ENCODE results near the gene NRL.
A peak's percentile ranks its signal among the peaks of the same experiment; 100 is the strongest.

The NRL gene

GRCh38 chr14:24150567-24150966 is 35.8 kb upstream of the NRL start:
- peaks cover 17% of the 10 kb centered on the region for H3K4me1 ChIP-seq (ENCODE audit: control insufficient read depth, insufficient read depth, low read length)
- no peak overlapping the region for H3K4me3 ChIP-seq (ENCODE audit: low read length)
- no peaks in the 10 kb centered on the region for H3K27me3 ChIP-seq (replicated peaks; ENCODE audit: control insufficient read depth, insufficient read depth, low read length)
- H3K36me3 ChIP-seq (ENCODE audit: control insufficient read depth, insufficient read depth, low read length, severe bottlenecking), result peaks cover 52% of the 10 kb centered on the region
- no peak overlapping the region for H3K9ac ChIP-seq (ENCODE audit: low read length)
- no peak for DNase-seq (ENCODE audit: low read depth)
- H3K9me3 ChIP-seq (ENCODE audit: control insufficient read depth, low read length), result no peaks in the 10 kb centered on the region

- Histone ChIP-seq H3K27me3 (replicated peaks; ENCODE audit: control insufficient read depth, insufficient read depth, low read length) (no peaks in the 10 kb centered on the region), H3K4me1 (ENCODE audit: control insufficient read depth, insufficient read depth, low read length) (peaks cover 21% of the 10 kb centered on the region), H3K9me3 (ENCODE audit: control insufficient read depth, low read length) (no peaks in the 10 kb centered on the region), H3K9ac (ENCODE audit: low read length) (no peak overlapping the region), H3K36me3 (ENCODE audit: control insufficient read depth, insufficient read depth, low read length, severe bottlenecking) (peaks cover 47% of the 10 kb centered on the region), H3K4me3 (ENCODE audit: low read length) (no peak overlapping the region)
- no peak for DNase-seq (ENCODE audit: low read depth)
These were observed 35.3 kb upstream of the NRL start for GRCh38 chr14:24150061-24150460.

DNA sequence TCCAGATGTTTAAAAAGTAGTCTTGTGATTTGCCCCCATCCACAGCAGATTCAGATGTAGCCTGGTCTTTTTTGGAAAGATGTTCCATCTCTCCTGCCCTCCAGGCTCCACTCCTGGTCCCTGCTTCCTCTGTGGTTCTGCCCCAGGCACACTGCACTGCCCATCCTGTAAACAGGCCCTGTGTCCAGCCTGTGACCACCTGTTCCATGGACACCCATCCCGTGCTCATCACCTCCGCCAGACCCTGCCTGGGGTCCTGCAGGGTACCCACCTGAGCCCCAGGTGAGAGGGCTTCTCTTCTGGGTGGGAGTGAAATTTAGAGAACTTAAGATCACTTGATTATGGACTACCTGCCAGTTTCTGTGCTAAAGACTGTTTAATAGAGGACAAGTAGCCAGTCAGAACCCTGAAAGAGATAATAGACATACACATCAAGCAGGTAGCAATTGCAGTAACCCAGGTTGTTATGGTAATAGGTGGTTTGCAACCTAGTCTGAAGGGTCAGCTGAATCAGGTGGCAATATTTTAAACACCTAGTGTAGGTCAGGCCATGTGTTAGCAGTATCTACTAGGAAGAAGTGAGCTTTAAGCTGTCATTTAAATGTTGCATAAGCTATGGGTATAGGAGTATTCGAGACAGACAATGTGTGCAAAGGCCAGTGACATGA is 34.7 kb upstream of the NRL start:
- Histone ChIP-seq H3K9ac (ENCODE audit: low read length) (no peak overlapping the region), H3K27me3 (replicated peaks; ENCODE audit: control insufficient read depth, insufficient read depth, low read length) (no peaks in the 10 kb centered on the region), H3K4me1 (ENCODE audit: control insufficient read depth, insufficient read depth, low read length) (peaks cover 21% of the 10 kb centered on the region), H3K4me3 (ENCODE audit: low read length) (no peak overlapping the region), H3K9me3 (ENCODE audit: control insufficient read depth, low read length) (no peaks in the 10 kb centered on the region), H3K36me3 (ENCODE audit: control insufficient read depth, insufficient read depth, low read length, severe bottlenecking) (peaks cover 41% of the 10 kb centered on the region)
- DNase-seq (ENCODE audit: low read depth), result no peak

- peaks cover 36% of the 10 kb centered on the region for H3K36me3 ChIP-seq (ENCODE audit: control insufficient read depth, insufficient read depth, low read length, severe bottlenecking)
- DNase-seq (ENCODE audit: low read depth), result no peak
- peak overlapping the region; percentile 97 for H3K4me3 ChIP-seq (ENCODE audit: low read length)
- no peaks in the 10 kb centered on the region for H3K27me3 ChIP-seq (replicated peaks; ENCODE audit: control insufficient read depth, insufficient read depth, low read length)
- H3K4me1 ChIP-seq (ENCODE audit: control insufficient read depth, insufficient read depth, low read length), result peaks cover 31% of the 10 kb centered on the region
- H3K9me3 ChIP-seq (ENCODE audit: control insufficient read depth, low read length), result no peaks in the 10 kb centered on the region
- peak overlapping the region; percentile 95 for H3K9ac ChIP-seq (ENCODE audit: low read length)
These were observed 33.1 kb upstream of the NRL start for GRCh38 chr14:24147761-24148428.

GRCh38 chr14:24146978-24147760 is 32.4 kb upstream of the NRL start, which contains the start of gene RNF31:
RNF31 (plus strand) TSS chr14:24147498; CDS start chr14:24147699, 201 bp downstream.
- Histone ChIP-seq H3K9ac (ENCODE audit: low read length) (peak within 1 kb of the TSS; percentile 95), H3K4me1 (ENCODE audit: control insufficient read depth, insufficient read depth, low read length) (peaks cover 31% of the 10 kb centered on the region), H3K4me3 (ENCODE audit: low read length) (peak within 1 kb of the TSS; percentile 97), H3K36me3 (ENCODE audit: control insufficient read depth, insufficient read depth, low read length, severe bottlenecking) (peaks cover 31% of the 10 kb centered on the region), H3K9me3 (ENCODE audit: control insufficient read depth, low read length) (no peaks in the 10 kb centered on the region), H3K27me3 (replicated peaks; ENCODE audit: control insufficient read depth, insufficient read depth, low read length) (no peaks in the 10 kb centered on the region)
- DNase-seq (ENCODE audit: low read depth), result peak; percentile 99

GRCh38 chr14:24146453-24146977 is 31.8 kb upstream of the NRL start, which contains the start of gene PSME2:
PSME2 (minus strand) TSS chr14:24146610; CDS start chr14:24146581, 29 bp downstream.
- H3K36me3 ChIP-seq (ENCODE audit: control insufficient read depth, insufficient read depth, low read length, severe bottlenecking), result peaks cover 24% of the 10 kb centered on the region
- peak within 1 kb of the TSS; percentile 97 for H3K4me3 ChIP-seq (ENCODE audit: low read length)
- peak within 1 kb of the TSS; percentile 95 for H3K9ac ChIP-seq (ENCODE audit: low read length)
- DNase-seq (ENCODE audit: low read depth), result peak; percentile 97
- peaks cover 36% of the 10 kb centered on the region for H3K4me1 ChIP-seq (ENCODE audit: control insufficient read depth, insufficient read depth, low read length)
- H3K9me3 ChIP-seq (ENCODE audit: control insufficient read depth, low read length), result no peaks in the 10 kb centered on the region
- H3K27me3 ChIP-seq (replicated peaks; ENCODE audit: control insufficient read depth, insufficient read depth, low read length), result no peaks in the 10 kb centered on the region

- Histone ChIP-seq H3K4me3 (ENCODE audit: low read length) (peak overlapping the region; percentile 97), H3K36me3 (ENCODE audit: control insufficient read depth, insufficient read depth, low read length, severe bottlenecking) (peaks cover 18% of the 10 kb centered on the region), H3K9me3 (ENCODE audit: control insufficient read depth, low read length) (no peaks in the 10 kb centered on the region), H3K27me3 (replicated peaks; ENCODE audit: control insufficient read depth, insufficient read depth, low read length) (no peaks in the 10 kb centered on the region), H3K9ac (ENCODE audit: low read length) (peak overlapping the region; percentile 92), H3K4me1 (ENCODE audit: control insufficient read depth, insufficient read depth, low read length) (peaks cover 36% of the 10 kb centered on the region)
- DNase-seq (ENCODE audit: low read depth), result no peak
These were observed 31.1 kb upstream of the NRL start for GRCh38 chr14:24145690-24146452.

DNA sequence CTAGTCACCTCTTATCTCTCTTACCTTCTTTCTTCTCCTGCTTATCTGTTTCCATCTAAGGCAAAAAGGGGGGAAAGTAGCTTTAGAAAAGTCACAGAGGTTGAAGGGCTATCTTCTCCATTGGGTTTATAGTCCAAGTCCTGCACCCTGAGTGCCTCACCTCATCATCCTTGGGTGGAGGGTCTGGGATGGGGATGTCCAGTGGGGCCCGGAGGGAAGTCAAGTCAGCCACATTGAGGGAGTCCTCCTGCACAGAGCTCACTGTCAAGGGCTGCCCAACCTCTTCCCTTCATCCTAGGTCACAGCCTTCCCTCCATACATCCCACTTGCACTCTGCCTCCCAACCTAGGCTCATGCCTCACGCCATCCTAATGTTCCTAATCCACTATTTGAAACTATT is 30.5 kb upstream of the NRL start:
- Histone ChIP-seq H3K4me3 (ENCODE audit: low read length) (peak overlapping the region; percentile 97), H3K36me3 (ENCODE audit: control insufficient read depth, insufficient read depth, low read length, severe bottlenecking) (peaks cover 11% of the 10 kb centered on the region), H3K27me3 (replicated peaks; ENCODE audit: control insufficient read depth, insufficient read depth, low read length) (no peaks in the 10 kb centered on the region), H3K9me3 (ENCODE audit: control insufficient read depth, low read length) (no peaks in the 10 kb centered on the region), H3K9ac (ENCODE audit: low read length) (peak overlapping the region; percentile 92), H3K4me1 (ENCODE audit: control insufficient read depth, insufficient read depth, low read length) (peaks cover 36% of the 10 kb centered on the region)
- DNase-seq (ENCODE audit: low read depth), result no peak

DNA sequence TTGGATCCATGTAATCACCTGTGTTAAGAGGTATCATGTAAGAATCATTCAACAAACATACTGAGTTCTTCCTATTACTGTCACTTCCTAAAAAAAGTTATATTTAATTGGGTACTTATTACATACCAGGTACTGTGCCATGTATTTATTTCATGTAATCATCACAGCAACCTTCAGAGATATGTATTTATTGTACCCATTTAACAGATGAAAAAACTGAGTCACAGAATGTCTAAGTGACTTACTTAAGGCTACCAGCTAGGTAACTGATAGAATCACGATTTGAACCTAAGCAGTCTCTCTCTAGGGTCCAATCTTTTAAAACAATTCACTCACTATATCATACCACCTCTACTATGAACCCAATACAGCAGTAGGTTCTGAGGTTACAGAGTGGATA is 29.7 kb upstream of the NRL start:
- no peak for DNase-seq (ENCODE audit: low read depth)
- Histone ChIP-seq H3K4me3 (ENCODE audit: low read length) (no peak overlapping the region), H3K27me3 (replicated peaks; ENCODE audit: control insufficient read depth, insufficient read depth, low read length) (no peaks in the 10 kb centered on the region), H3K9me3 (ENCODE audit: control insufficient read depth, low read length) (no peaks in the 10 kb centered on the region), H3K4me1 (ENCODE audit: control insufficient read depth, insufficient read depth, low read length) (peaks cover 36% of the 10 kb centered on the region), H3K36me3 (ENCODE audit: control insufficient read depth, insufficient read depth, low read length, severe bottlenecking) (peaks cover 5% of the 10 kb centered on the region), H3K9ac (ENCODE audit: low read length) (no peak overlapping the region)

GRCh38 chr14:24143511-24143910 is 28.8 kb upstream of the NRL start:
- peaks cover 11% of the 10 kb centered on the region for H3K36me3 ChIP-seq (ENCODE audit: control insufficient read depth, insufficient read depth, low read length, severe bottlenecking)
- H3K9me3 ChIP-seq (ENCODE audit: control insufficient read depth, low read length), result no peaks in the 10 kb centered on the region
- DNase-seq (ENCODE audit: low read depth), result no peak
- H3K4me1 ChIP-seq (ENCODE audit: control insufficient read depth, insufficient read depth, low read length), result peaks cover 33% of the 10 kb centered on the region
- H3K27me3 ChIP-seq (replicated peaks; ENCODE audit: control insufficient read depth, insufficient read depth, low read length), result no peaks in the 10 kb centered on the region
- no peak overlapping the region for H3K4me3 ChIP-seq (ENCODE audit: low read length)
- no peak overlapping the region for H3K9ac ChIP-seq (ENCODE audit: low read length)

All from adipocyte (in vitro differentiated cells).